ENCODE measurements around the gene HGFAC.

The HGFAC gene

DNA sequence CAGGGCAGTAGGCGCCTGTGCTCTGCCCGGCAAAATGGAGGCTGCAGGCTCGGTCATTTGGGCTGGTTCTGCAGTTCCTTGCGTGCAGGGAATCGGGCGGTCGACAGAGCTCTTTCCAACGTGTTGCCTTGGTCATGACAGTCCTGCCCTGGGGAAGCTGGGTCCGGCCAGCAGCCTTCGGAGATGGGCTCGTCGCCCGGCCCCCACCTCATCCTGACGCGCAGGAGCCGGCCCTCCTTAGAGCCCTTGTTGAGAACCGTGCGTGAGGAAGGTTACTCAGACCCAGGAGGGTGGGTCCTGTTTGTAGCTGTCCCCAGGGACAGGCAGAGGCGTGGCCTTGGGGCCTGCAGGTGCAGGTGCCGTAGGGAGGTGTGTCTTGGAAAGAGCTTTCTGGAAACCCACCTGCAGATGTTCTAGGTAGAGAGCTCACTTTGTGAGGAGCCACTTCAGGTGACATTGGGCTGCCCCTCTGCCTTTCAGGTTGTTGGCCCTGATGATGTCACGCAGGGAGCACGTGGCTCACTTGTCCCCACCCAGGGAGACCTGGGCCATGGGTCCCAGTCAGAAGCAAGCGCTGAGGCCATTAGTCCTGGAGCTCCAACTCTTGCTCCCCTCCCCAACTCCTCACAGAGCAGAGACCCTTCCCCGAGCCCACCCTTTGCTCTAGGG, 15.2 kb upstream of the HGFAC start:
- DNase-seq (ENCODE audit: low spot score), result no peak

DNA sequence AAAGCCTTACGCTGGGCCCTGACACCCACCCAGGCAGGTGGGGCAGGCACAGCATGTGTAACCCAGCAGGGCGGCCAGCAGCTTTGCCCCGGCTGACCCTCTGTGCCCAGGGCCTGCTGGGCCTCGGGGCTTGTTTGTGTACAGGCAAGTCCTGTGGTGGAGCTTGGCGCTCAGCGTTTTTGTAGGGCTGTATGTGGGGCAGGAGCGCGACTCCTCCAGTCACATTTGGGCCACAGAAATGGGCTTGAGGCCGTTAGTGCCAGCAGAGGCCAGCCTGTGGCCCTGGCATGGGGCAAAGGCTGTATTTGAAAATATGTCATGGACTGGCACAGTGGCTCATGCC, 14.7 kb upstream of the HGFAC start:
- no peak for DNase-seq (ENCODE audit: low spot score)

DNA sequence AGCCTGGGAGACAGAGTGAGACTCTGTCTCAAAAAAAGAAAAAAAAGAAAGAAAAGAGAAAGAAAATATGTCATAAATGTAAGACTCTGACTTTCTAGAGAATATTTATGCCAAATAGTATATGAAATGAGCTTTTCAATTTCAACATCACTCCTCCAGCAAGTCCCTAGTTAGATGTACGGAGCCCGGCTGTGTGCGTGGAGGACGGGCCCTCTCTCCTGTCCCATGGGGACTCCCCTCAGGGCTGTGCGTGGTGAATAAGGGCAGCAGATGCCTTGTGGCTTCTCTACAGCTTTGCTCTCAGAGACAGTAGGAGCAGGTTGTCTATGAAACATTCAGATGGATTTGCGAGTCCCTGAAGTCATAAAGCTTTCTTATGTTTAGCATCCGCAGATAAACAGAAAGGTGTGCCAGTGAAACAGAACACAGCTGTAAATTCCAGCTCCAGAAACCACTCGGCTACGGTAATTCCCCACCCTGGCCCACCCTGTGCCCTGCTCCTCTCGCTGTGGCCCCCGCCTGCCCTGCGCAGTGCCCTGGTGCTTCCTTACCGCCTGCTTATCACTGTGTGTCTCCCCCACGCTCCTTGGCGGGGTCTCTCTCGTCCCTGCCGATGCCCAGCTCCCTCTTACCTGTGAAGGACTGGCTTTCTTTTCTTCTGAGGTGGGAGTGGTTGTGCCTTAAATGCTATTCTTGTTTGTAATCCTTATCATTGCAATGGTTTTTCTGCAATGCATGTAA, 13.9 kb upstream of the HGFAC start:
- no peak for DNase-seq (ENCODE audit: low spot score)

DNA sequence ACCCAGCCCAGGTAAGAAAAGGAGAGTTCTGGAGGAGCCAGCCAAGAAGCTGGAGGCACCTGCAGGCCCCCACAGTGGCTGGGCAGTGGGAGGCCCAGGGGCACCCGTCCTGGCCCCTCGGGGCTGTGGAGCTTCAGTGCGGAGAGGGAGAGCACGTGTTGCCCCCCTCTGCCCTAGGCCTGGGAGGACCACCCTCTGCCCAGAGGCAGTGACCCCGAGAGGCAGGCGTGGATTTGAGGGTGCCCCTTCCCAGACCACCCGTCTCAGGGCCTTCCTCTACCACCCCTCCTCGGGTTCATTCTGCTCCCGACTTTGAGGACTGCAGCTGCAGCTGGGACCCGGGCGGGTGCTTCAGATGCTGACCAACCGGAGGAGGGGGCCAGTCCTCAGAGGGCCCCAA, 12.1 kb upstream of the HGFAC start:
- DNase-seq (ENCODE audit: low spot score), result no peak

DNA sequence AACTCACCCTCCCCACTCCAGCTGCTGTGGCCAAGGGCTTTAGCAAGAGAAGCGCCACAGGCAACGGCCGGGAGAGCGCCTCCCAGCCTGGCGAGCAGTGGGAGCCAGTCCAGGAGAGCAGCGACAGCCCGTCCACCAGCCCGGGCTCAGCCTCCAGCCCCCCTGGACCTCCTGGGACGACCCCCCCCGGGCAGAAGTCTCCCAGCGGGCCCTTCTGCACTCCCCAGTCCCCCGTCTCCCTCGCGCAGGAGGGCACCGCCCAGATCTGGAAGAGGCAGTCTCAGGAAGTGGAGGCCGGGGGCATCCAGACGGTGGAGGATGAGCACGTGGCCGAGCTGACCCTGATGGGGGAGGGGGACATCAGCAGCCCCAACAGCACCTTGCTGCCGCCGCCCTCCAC, 11.2 kb upstream of the HGFAC start:
- DNase-seq (ENCODE audit: low spot score), result no peak

DNA sequence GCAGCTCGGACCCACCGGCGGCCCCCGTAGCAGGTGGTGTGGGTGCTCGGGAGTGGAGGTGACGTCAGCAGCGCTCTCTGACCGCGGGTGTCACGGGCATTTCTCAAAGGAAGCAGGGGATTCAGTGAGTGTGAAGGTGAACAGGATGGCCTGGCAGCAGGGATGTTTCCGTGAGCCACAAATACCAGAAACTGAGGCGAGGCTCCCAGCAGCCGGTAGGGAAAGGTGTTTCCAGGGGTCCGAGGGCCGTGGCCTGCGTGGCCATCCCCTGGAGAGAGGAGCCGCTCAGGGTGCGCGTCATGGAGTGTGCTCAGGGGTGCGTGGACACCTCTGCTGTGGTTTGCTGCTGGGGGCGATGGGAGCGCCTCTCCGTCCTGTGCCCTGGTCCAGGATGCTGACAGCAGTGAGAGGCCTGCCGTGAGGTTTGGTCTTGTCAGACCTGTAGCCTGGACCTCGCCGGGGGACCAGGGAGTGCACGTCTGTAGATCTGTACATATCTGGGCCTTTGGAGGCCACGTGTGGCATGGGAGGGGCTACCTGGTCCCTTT, 10.2 kb upstream of the HGFAC start:
- DNase-seq (ENCODE audit: low spot score), result no peak

DNA sequence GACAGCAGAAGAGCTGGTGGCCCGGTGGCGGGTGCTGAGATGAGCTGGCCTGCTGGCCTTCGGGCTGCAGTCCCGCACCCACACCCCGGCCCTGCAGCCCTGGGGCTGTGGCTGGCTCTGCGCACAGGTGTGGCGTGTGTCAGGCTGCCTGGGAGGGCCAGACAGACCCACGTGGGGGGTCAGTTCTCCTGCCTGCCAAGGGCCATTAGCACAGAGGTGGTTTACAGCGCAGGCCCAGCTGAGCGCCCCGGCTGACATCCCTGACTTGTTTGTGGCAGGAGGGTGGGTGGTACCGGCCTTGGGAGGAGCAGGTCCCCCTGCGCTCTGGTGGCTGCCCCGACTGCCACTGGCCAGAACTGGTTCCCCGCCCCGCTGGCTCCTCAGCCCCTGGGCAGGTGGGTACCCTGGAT, 9.4 kb upstream of the HGFAC start:
- DNase-seq (ENCODE audit: low spot score), result no peak

DNA sequence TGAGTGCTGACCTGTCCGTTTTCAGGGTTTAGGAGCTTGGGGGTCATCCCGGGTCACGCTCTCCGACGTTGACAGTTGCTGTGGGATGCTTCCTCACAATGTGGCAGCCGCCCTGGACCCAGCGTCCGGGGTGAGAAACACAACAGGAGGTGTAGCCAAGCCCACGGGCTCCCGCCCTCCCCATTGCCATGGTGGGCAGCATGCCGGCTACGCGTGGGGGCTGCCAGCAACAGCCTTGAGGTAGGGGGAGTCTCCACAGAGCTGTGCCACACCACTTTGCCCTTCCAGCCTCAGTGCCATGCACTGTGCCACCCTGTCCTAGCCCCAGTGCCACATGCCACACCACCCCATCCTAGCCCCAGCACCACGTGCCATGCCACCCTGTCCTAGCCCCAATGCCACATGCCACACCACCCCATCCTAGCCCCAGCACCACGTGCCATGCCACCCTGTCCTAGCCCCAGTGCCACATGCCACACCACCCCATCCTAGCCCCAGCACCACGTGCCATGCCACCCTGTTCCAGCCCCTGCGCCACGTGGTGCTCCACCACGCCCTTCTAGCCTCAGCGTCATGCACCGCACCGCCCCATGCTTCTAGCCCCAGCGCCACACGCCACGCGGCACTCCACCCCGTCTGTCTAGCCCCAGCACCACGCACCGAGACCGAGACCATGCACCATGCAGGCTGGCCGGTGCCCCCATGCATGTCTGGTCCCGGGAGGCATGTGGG, 8.5 kb upstream of the HGFAC start:
- DNase-seq (ENCODE audit: low spot score), result no peak

DNA sequence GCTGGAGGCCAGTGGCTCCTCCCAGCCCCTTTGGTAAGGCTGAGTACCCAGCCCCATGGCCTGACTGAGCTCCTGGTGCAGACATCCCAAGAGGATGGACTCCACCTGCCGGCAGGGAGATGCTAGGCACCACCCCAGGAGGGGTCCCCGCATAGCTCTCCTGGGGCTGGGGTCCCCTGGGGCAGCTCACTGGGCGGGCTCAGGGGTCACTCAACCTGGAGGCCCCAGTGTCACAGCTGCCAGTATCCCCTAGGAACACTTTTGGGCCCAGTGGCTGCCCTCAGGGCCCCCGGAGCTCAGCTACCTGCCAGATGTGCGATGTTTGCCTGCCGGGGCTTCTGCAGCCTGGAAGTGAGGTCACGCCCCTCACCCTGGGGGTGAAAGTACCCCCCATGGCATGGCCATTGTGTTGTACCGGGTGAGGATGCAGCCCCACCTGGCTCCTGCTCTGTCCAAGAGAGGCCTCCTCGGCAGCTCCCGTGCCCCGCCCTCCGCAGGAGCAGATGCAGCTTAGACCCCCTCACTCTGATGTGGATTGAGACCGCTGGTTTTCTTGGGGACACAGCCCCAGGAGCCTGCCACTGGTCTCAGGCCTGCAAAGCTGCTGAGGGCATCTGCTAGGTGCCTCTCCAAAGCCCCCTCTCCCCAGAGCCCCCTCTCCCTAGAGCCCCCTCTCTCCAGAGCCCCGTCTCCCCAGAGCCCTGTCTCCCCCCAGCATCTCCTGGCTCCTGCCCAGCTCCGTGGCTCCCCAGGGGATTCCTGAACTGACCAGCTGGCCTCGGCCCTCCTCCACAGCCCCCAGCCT, 6.7 kb upstream of the HGFAC start:
- DNase-seq (ENCODE audit: low spot score), result no peak

DNA sequence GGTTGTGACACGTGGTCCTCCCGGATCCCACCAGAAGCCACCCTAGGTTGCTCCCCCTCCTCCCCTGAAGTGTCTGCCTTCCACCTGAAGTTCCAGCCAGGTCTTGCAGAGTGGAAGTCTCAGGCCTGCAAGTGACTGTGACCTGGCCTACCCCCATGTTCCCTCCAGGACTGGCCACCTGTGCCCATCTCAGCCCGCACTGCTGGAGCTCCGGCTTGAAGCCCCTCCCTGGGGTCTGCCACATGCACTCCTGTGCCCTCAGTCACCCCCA, 6.1 kb upstream of the HGFAC start:
- DNase-seq (ENCODE audit: low spot score), result no peak

DNA sequence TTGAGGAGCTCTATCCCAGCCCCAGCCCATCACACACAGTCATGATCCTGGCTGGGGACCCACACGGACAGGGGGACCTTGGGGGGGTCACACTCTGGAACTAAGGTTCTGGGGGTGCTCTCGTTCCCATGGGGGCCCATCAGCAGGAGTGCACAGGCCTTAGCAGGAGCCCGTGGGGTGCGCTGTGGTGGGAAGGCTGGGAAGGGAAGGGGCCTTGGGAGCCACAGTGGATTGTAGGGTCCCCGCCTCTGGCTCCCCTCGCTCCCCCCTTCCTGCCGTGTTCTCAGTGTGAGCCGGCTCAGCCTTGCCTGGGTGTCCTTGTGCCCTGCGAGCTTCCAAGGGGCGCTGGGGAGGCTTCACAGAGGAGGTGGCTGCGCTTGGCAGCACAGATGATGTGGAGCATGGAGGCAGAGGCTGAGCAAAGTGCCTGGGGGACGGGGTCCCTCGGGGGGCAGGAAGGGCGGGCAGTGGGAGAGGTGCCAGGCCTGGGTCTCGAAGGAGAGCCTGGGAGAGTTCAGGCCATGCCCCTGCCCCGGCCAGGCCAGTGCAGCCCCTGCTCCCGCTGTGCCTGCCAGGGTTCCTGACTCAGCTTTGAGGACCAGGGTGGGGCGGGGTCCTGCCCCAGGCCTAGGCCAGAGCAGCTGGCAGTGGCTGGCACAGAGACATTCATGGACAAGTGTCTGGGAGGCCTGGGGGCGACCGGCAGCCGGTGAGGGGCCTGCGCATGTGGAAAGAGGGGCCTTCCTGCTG, 5.5 kb upstream of the HGFAC start:
- no peak for DNase-seq (ENCODE audit: low spot score)

DNA sequence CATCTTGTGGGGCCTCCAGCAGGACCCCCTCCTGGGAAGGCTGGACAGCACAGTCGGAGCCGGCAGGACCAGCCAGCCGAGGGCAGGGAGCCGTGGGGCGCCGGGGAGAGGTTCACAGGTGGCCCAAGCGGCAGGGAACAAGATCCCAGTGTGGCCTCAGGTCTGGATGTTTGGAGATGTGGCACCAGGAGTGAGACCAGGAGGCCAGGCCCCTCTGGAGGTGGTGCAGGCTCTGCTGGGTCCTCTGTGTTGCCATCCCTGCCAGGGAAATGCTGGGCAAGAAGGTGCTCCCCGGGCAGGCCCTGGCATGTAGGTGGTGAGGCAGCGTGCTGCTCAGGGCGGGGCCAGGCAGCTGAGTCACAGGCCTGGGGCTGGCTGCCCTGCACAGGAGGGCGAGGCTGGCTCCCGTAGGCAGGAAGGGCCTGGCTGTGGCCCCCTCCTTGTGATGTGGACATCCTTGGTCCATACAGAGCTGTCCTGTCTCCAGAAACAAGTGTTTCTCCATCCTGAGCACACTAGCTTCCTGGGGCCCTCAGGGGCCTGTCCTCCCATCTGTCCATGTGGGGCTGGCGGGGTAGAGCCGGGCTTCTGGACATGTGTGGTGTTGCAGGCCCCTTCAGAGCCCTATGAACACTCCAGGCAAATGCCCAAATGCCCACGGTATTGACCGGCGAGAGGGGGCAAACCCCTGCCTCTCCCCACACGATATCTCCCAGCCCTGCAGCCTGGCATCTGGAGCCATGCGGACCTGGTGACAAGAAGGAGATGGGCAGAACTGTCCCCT, 4.8 kb upstream of the HGFAC start:
- DNase-seq (ENCODE audit: low spot score), result no peak

DNA sequence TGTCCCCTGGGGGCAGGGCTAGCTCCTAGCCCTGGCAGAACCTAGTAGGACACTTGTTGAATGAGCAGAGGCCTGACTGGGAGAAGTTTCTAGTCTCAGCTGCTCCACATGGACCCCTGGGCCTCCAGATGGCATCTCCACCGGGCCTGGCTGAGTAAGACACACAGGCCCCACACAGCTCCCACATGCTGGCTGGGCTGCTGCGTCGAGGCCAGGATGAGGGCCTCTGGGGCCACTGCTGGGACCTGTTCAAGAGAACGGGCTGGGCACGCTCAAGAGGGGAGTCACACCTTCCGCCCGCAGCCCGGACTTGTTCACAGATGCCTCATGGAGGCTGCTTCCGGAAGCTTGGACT, 4.2 kb upstream of the HGFAC start:
- no peak for DNase-seq (ENCODE audit: low spot score)

DNA sequence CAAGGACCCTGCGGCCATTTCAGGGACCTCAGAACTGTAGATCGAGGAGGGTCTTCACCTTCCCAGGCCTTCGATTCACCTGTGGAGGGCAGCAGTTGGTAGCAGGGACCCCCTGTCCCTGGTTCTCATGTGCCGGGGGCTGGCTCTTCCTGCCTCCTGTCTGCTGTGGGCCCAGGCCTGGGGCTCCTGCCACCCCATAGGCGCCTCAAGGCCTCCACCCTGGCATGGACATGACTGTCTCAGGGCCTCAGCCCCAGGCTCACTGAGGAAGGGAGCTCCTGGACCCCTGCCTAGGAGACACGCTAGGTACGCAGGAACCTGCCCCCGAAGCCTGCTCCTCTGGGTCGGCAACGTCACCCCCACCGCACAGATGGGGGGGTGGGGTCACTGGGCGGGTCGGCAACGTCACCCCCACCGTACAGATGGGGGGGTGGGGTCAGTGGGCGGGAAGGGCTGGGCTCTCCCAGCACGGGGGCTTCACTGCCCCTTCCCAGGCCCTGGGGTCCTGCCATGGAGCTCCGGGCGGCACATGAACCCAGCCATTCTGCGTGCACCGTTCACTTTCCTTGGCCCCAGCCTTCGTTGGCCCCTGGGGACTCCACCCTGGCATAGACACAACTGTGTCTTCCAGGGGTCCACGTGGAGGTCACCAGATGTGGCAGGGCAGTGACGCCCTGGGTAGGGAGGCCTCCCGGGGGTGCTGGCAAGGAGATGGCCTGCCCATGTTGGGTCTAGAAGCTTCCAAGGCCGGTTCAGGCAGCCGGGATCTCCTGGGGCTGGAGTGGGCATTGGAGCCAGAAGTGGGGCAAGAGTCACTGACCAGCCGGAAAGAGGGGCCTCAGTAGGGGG, 3.5 kb upstream of the HGFAC start:
- DNase-seq (ENCODE audit: low spot score), result no peak

DNA sequence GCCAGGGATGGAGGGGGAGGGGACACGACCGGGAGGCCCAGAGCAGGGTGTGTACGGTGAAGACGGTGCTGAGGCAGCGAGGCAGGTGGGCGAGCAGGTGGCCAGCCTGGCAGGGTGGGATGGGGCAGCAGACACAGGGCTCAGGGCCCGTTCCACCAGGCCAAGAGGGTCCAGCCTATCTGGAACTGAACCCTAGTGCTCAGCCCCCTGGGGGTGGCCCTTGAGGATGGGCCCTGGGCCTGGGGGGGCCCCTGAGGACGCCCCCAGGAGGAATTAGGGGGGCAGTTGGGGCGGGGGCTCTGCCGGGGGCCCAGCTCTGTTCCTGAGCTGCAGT, 3.0 kb upstream of the HGFAC start:
- DNase-seq (ENCODE audit: low spot score), result no peak

DNA sequence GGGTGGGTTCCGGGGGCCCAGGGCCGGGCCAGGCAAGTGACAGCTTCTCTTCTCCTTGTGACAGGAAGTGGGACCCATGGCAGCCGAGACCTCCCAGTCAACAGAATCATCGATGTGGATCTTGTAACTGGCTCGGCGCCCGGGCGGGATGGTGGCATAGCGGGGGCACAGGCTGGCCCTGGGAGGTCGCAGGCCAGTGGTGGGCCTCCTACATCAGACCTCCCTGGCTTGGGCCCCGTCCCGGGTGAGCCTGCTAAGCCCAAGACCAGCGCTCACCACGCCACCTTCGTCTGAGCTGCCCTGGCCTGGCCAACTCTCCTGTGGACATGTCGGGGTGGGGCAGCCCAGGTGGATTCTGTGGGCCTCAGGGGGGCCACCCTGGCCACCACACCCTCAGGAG, 2.4 kb upstream of the HGFAC start:
- DNase-seq (ENCODE audit: low spot score), result no peak

DNA sequence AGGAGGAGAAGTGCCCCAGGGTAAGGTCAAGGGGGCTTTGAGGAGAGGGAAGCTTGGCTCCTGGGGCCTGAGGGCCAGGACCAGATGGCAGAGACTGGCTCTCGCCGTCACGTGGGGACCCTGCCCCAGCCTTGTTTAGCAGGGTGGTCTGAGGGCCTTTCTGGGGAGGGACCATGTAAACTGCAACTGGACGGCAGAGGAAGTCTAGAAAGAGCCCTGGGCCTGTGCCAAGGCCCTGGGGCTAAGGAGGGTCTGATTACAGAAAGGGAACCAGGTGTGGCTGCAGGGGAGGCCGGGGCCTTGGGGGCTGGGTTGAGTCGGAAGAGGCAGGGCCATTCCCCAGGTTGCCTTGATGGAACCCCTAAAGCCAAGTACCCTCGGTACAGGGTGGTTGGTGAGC, 1.8 kb upstream of the HGFAC start:
- no peak for DNase-seq (ENCODE audit: low spot score)

DNA sequence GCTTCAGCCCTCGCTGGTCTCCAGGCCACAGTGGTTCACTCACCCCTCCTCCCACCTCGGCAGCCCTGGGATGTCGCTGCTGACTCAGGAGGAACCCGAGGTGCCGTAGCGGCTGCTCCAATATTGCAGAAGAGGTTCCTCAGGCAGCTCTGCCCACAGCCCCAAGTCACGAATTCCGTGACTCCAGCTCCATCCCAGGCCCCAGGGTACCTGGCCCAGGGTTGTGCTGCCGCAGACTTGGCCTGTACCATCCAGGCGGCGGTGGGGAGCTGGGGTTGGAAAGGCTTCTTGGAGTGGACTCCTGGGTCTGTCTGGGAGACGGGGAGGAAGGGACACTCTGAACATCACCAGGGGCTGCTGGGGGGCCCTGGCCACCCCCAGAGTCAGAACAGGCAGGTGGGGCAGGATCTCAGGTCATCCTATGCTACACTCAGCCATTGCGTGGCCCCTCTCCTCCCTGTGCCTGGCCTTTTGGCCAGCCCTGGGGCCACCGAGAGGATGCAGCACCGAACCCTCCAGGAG, 728 bp upstream of the HGFAC start:
- no peak for DNase-seq (ENCODE audit: low spot score)

DNA sequence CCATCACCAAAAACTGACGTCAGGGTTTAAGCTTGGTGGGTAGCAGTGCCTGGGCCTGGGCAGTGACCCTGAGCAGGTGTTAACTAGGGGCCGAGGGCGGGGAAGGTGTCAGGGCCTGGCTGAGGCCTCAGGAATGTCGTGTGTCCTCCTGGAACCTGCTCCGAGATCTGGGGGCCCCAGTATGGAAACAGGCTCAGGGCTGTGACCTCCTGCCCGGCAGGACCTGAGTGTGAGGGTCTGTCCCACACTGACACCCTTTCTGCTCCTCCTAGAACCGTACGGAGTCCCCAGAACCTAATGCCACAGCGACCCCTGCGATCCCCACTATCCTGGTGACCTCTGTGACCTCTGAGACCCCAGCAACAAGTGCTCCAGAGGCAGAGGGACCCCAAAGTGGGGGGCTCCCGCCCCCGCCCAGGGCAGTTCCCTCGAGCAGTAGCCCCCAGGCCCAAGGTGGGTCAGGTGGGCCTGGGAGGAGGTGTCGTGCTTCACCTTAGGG, 741 bp downstream of the HGFAC start:
- no peak for DNase-seq (ENCODE audit: low spot score)
